Occipital lobe (tissue), 2 donors: ENCODE results near the gene C1GALT1. TPM values are rescaled to one million over a fixed set of nuclear protein-coding genes. Genes with fewer than 3 reads are reported as not detected.
"Not testable (repeated sequence)": the region's sequence is repeated elsewhere in the genome, so short reads cannot be mapped to it uniquely, and the experiment has no call there.

ENCODE experiments used
- DNase-seq: peaks from one replicate; lab custom pipeline; 2025; lab: John Stamatoyannopoulos, UW
- total RNA-seq: library from RNA; depleted of rRNA; stranded (reverse); fragments of >200 nt; gene quantifications from one replicate; pipeline ENCODE4 v1.2.3, GENCODE V29; 2014

The C1GALT1 gene
- total RNA-seq, 1 donor from 2014 or later = 37.7 TPM

DNA sequence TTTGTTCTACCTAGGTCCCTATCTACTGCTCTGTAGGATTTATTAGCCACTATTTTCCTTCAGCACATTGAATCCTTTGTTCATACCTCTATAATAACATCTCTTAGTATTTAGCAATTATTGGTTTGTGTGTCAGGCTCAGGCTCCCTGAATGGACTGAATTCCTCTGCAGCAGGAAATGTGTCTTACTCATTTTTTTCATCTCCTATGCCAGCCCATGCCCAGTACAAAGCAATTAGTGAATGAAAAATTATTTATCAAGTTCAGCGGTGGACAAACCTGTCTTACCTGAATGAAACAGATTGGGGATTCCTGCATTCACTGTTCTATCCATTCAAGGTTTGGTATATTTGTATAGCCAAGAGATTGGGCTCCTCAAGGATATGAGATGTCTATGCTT is 53.7 kb downstream of the C1GALT1 start:
- no peak for DNase-seq

DNA sequence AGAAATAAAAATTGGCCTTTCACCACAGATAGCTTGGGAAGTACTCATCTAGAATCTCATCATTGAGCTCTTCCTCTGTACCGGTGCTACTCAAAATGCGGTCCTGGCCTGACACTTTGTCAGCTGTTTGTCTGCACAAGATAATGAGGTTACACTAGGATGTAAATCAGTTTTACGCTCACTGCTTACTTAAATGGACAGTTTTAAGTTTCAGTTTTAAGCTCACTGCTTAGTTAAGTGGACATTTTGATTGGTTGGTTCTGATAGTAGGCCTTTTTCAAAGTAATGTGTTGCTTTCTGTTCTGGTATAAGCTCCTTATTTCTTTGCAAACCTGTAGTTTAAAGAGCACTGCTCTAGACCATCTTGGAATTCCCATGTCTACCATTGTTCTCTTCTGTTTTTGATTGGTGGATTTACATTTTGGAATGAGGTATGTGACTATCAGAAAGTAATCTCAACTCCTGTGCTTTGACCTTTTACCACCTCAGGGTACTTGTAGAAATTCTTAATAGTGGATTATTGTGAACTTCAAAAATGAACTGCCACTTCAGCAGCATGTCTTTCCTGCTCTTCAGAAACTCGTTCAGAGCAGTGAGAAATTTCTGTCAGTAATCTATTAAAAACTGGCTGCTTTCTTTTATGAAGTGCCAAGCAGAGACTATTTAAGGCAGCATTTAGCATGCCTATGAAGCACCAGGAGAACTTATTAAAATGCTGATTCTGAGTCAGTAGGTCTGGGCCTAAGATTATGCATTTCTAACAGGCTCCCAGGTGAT is 55.0 kb downstream of the C1GALT1 start:
- DNase-seq = no peak

- no peak for DNase-seq
Measured at GRCh38 chr7:7237978-7238267, 55.6 kb downstream of the C1GALT1 start.

DNA sequence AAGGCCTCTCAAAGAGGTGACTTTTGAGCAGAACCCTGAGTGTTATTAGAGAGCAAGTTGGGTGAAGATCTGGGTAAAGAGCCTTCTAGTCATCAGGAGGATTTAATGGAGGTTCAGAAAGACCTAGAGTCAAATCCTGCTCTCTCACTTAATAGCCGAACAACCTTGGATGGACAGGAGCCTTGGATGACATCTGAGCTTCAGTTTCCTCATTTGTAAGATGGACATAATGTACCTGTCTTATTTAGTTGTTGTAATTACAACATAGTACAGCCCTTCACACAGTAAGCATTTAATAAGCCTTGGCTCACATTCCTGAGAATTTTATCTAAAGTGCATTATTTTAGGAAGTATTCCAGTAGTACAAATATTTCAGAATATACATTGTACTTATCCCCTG is 57.0 kb downstream of the C1GALT1 start:
- no peak for DNase-seq

DNA sequence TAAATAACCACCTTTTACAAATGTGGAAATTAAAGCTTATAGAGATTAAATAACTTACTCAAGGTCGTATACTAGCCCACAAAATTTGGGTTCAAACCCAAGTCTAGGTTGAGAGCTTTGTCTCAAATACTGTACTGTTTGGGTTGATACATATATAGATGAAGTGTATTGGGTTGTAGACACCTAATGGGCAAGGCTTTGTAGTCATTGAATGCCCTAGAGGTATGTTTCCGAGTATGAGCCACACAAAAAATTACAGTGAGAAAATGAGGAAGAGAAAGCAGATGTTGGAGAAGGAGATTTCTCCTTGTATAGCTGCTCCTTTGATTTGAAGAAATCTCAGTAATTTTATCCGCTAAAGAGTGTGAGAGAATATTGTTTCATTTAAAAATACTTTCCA is 60.6 kb downstream of the C1GALT1 start:
- no peak for DNase-seq

DNA sequence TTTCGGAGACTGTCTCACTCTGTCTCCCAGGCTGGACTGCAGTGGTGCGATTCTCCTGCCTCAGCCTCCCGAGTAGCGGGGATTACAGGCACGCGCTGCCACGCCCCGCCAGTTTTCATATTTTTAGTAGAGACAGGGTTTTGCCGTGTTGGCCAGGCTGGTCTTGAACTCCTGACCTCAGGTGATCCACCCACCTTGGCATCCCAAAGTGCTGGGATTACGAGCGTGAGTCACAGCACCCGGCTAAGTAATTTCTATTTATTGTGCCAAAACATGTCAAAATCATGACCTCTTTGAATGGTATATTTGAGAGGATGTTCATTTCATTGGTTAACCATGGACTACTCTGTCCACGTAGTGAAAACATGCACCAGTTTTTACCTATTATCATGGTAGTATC is 62.9 kb downstream of the C1GALT1 start:
- not testable (repeated sequence) for DNase-seq

DNA sequence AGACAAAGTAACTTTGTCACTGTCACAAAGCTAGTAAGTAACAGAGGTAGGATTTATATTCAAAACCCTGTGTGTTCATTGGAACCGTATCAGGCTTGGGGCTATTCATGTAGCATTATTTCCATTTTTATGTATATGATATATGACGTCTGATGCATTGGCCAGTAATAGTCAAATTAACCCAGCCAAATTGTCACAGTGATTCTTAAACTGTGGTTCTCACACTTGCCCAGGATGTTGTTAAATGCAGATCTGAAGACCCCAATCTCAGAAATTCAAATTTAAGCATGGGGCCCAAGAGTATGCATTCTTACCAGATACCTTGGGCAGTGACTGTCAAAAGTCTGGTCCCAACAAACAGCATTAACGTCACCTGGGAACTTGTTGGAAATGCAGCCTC is 63.9 kb downstream of the C1GALT1 start:
- DNase-seq = no peak

GRCh38 chr7:7247658-7248057 is 65.3 kb downstream of the C1GALT1 start:
- no peak for DNase-seq

- DNase-seq = no peak
Measured at GRCh38 chr7:7249814-7250213, 67.5 kb downstream of the C1GALT1 start.

DNA sequence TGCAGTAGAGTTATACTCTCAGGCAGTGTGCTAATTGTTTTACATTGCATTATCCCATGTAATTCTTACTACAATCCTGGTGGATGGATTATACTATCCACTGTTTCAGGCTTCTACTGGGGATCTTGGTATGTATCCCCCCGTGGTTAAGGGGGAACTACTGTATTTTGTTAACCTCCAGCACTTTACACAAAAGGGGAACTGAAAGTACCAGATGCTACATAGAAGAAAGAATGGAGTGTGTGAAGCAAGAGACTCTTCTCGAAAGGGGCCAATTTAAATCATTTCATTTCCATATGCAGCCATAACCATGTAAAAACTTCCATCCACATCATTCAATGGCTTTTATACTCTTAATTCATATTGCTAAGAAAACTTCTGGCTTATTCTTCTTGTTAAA is 69.4 kb downstream of the C1GALT1 start:
- DNase-seq = no peak

- no peak for DNase-seq
Measured at GRCh38 chr7:7254319-7254718, 72.0 kb downstream of the C1GALT1 start.

- no peak for DNase-seq
Measured at GRCh38 chr7:7254908-7255307, 72.6 kb downstream of the C1GALT1 start.

DNA sequence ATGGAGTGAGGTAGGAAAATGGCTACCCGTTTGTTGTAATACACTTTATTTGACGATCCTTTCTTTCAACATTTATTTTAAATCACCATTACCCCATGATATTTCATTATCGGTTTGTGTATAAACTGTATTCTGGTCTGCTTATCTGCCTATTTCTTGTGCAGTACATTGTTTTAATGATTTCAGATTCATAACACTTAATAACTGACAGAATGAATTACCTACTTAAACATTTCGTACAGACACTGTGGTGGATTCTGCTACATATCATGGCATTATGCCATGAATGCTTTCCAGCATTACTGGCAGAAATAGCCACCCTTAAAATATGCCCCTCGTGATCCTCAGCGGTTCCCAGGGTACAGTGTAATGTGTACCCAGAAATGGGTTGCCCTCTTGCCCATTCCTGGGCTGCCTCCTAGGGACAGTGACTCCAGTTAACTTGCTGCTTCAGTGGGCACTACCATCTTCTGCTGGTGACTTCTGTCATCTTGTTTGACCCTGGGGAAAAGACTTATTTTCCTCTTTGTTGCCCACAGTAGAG is 74.5 kb downstream of the C1GALT1 start:
- DNase-seq = no peak

GRCh38 chr7:7257899-7258692 is 75.8 kb downstream of the C1GALT1 start:
- no peak for DNase-seq

- DNase-seq = no peak
Measured at GRCh38 chr7:7261863-7262262, 79.5 kb downstream of the C1GALT1 start.

DNA sequence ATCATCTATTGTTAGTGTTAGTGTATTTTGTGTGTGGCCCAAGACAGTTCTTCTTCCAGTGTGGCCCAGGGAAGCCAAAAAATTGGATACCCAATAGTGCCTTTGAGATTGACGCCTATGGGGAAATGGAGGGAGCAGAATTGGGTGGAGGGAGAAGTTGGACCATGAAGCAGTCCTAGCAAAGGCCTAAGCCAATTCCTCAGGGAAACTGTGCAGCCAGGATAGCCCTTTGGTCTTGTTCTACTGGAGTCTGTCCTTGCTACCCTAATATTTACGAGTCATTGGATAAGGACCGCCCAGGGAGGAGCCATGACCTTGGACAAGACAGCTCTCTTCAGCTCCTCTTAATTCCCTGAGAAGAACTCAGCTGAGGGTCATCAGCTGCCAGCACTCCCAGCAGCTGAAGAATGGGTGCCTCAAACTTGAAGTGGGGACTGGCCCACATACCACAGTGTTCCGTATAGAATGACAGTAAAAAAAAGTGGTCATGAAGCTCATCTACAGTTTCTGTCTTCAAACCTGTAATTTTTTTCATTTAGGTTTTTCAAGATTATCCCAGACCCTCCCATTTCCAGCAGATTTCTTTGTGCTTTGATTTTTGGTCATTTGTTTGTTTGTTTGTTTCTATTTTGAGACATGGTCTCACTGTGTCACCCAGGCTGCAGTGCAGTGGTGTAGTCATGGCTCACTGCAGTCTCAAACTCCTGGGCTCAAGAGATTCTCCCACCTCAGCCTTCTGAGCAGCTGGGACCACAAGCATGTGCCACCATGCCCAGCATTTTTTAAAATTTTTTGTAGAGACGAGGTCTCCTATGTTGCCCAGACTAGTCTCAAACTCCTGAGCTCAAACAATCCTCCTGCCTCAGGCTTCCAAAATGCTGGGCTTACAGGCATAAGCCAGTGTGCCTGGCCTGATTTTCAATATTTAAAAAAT is 81.2 kb downstream of the C1GALT1 start:
- DNase-seq = no peak

- DNase-seq = no peak
Measured at GRCh38 chr7:7264306-7265040, 82.1 kb downstream of the C1GALT1 start.

- DNase-seq = no peak
Measured at GRCh38 chr7:7265081-7266075, 83.0 kb downstream of the C1GALT1 start.

GRCh38 chr7:7266257-7266881 is 84.0 kb downstream of the C1GALT1 start:
- no peak for DNase-seq
